OCI-LY3 (cell line): ENCODE measurements around the gene TMEM11.

Experiments
- H2AFZ ChIP-seq: fragments of 200-600, 300-600 bp; shearing (Covaris generic); 2 replicates; pipeline ENCODE4 v1.6.0; 2014; ENCODE audit warnings: antibody characterized with exemption, low read depth, low read length
- H3K27ac ChIP-seq: fragments of 200-600, 300-600 bp; sonication (generic); 2 replicates; pipeline ENCODE4 v1.5.1; 2014; ENCODE audit warnings: mild to moderate bottlenecking, low read length, moderate library complexity, mixed read lengths
- H3K27me3 ChIP-seq: fragments of 200-600, 300-600 bp; sonication (generic); 2 replicates; pipeline ENCODE4 v1.6.1; 2014; ENCODE audit warnings: low read depth, low read length, mixed read lengths
- H3K36me3 ChIP-seq: fragments of 200-600, 300-600 bp; sonication (generic); replicated peaks from 2 replicates; pipeline ENCODE3; 2014; ENCODE audit warnings: low read depth, low read length, mixed read lengths
- H3K4me1 ChIP-seq: fragments of 300-600, 200-600 bp; sonication (generic); 2 replicates; pipeline ENCODE4 v1.6.1; 2014; ENCODE audit warnings: low read length, mixed read lengths
- H3K4me2 ChIP-seq: fragments of 200-600, 300-600 bp; sonication (generic); 2 replicates; pipeline ENCODE4 v1.6.1; 2014; ENCODE audit warnings: low read length, mixed read lengths
- H3K4me3 ChIP-seq: fragments of 300-600, 200-600 bp; sonication (generic); 2 replicates; pipeline ENCODE4 v1.5.1; 2014; ENCODE audit warnings: antibody characterized with exemption, mild to moderate bottlenecking, low read length, moderate library complexity
- H3K79me2 ChIP-seq: fragments of 300-600, 200-600 bp; shearing (Covaris generic); 2 replicates; pipeline ENCODE4 v1.6.1; 2014; ENCODE audit warnings: mild to moderate bottlenecking, low read length, mixed read lengths
- H3K9ac ChIP-seq: fragments of 300-600, 200-600 bp; shearing (Covaris generic); 2 replicates; pipeline ENCODE4 v1.6.0; 2014; ENCODE audit warnings: mild to moderate bottlenecking, low read length, moderate library complexity
- H3K9me3 ChIP-seq: fragments of 200-600, 300-600 bp; shearing (Covaris generic); 2 replicates; pipeline ENCODE4 v1.6.1; 2014; ENCODE audit warnings: low read length, mixed read lengths; ENCODE audit not compliant: insufficient read depth
- H4K20me1 ChIP-seq: fragments of 200-600, 300-600 bp; sonication (generic); 2 replicates; pipeline ENCODE4 v1.6.1; 2016; ENCODE audit warnings: low read length, mixed read lengths; ENCODE audit not compliant: insufficient read depth
- EZH2phosphoT487 ChIP-seq: fragments of 200-600 bp; shearing (Covaris generic); IDR thresholded peaks from 2 replicates; pipeline ENCODE4 v1.6.1; 2018; ENCODE audit warnings: antibody characterized with exemption, mixed run types, low read depth
- TF ChIP-seq, protein P1 (sequence below): fragments of 200-600, 300-600 bp; sonication (generic); IDR thresholded peaks from 2 replicates; pipeline ENCODE4 v1.5.1; 2014; ENCODE audit warnings: antibody characterized with exemption, low read length, low read depth

TMEM11 gene

DNA sequence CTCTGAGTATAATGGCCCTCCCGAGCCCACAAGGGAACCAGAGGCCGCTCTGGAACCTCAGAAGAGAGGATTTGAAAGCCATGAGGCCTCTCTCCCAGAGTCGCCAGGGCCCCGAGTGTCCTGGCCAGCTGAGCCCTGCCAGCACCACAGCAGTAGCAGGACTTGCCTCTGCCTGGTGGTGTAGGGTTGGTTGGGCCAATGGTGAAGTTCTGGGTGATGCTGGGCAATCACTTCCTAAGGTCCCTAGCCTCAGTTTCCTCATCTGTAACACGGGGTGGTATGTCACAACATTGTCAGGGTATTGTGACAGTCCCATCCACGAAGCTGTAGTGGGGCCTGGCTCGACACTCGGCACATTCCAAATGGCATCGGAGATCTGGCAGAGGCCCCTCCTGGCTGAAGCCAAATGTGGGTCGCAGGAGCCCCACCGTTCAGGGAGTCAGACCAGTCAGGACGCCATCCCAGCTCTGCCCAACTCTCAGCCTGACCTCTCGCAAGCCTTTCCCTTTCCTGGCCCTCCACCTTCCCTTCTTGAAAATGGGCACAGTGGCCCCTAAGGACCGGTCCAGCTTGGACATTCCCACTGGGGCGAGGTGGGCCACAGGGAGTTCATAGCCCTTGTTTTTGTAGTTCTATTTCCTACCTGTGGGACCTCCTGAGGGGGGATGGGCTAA lies 37.5 kb upstream of the TMEM11 start:
- H2AFZ ChIP-seq, result no peak overlapping the region
- no peak overlapping the region for H3K4me2 ChIP-seq
- no peak overlapping the region for H3K9ac ChIP-seq
- H3K27me3 ChIP-seq, result no peaks in the 10 kb centered on the region
- no peaks in the 10 kb centered on the region for H3K4me1 ChIP-seq
- no peaks in the 10 kb centered on the region for H4K20me1 ChIP-seq
- H3K9me3 ChIP-seq, result no peaks in the 10 kb centered on the region
- TF ChIP-seq, protein P1, sequence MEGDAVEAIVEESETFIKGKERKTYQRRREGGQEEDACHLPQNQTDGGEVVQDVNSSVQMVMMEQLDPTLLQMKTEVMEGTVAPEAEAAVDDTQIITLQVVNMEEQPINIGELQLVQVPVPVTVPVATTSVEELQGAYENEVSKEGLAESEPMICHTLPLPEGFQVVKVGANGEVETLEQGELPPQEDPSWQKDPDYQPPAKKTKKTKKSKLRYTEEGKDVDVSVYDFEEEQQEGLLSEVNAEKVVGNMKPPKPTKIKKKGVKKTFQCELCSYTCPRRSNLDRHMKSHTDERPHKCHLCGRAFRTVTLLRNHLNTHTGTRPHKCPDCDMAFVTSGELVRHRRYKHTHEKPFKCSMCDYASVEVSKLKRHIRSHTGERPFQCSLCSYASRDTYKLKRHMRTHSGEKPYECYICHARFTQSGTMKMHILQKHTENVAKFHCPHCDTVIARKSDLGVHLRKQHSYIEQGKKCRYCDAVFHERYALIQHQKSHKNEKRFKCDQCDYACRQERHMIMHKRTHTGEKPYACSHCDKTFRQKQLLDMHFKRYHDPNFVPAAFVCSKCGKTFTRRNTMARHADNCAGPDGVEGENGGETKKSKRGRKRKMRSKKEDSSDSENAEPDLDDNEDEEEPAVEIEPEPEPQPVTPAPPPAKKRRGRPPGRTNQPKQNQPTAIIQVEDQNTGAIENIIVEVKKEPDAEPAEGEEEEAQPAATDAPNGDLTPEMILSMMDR, result no peak
- TF ChIP-seq EZH2phosphoT487, result no peak
- H3K4me3 ChIP-seq, result no peak overlapping the region
- no peaks in the 10 kb centered on the region for H3K36me3 ChIP-seq
- H3K79me2 ChIP-seq, result no peaks in the 10 kb centered on the region
- H3K27ac ChIP-seq, result no peak overlapping the region

DNA sequence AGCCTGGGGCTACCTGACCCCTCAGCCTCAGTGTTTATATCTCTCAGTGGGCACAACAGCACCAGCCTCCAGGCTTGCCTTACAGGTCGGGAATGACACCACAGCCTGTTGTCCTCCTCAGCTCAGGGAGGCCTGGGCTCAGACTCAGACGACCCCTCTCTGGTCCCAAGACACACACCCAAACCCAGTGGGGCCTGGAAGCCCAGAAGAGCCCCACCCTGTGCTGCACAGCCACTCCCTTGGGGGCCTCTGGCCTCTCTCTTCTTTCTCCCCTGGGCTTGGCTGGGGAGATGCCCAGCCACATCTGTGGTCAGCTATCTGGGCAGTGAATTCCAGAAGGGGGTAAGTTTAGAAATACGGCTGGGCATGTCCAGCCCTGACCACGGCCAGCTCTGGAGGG lies 36.9 kb upstream of the TMEM11 start:
- no peak for TF ChIP-seq EZH2phosphoT487
- TF ChIP-seq, protein P1, result no peak
- Histone ChIP-seq H3K4me1 (no peaks in the 10 kb centered on the region), H3K27me3 (no peaks in the 10 kb centered on the region), H3K9ac (no peak overlapping the region), H3K27ac (no peak overlapping the region), H3K4me2 (no peak overlapping the region), H3K9me3 (no peaks in the 10 kb centered on the region), H4K20me1 (no peaks in the 10 kb centered on the region), H3K4me3 (no peak overlapping the region), H3K79me2 (no peaks in the 10 kb centered on the region), H2AFZ (no peak overlapping the region), H3K36me3 (no peaks in the 10 kb centered on the region)

DNA sequence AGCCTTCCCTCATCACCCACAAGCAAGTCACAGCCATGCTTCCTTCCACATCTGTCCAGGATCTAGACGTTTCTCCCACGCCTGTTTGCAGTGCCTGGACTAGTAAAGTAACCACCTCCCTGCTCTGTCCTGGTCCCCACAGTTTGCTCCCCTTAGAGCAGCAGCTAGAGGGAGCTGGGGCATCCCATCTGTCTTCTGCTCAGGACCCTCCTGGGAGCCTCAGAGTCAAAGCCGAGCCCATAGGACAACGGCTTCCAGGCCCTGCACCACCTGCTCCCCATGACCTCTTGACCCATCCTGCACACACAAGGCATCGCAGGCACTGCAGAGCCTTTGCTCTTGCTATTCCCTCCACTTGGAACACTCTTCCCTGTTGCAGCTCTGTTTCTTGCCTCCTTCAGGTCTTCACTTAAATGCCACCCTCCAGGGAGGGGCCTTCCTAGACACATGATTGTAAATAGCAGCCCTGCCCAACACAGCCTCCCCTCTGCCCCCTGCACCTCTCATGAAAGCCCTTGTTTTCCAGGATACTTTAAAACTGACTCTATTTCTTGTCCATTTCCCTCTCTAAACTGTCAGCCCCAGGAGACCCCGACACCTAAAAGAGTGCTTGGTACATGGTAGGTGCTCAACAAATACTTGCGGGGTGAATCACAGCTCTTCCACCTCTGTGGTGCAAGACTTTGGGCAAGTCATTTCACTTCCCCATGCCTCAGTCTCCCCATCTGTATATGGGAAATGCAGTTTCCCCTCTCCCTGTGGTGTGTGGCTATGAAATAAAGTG lies 36.2 kb upstream of the TMEM11 start:
- no peaks in the 10 kb centered on the region for H3K9me3 ChIP-seq
- no peak overlapping the region for H3K9ac ChIP-seq
- H2AFZ ChIP-seq, result no peak overlapping the region
- H3K79me2 ChIP-seq, result no peaks in the 10 kb centered on the region
- no peaks in the 10 kb centered on the region for H4K20me1 ChIP-seq
- H3K4me1 ChIP-seq, result no peaks in the 10 kb centered on the region
- no peak overlapping the region for H3K4me3 ChIP-seq
- no peak overlapping the region for H3K27ac ChIP-seq
- no peak for TF ChIP-seq EZH2phosphoT487
- TF ChIP-seq, protein P1, result no peak
- H3K36me3 ChIP-seq, result no peaks in the 10 kb centered on the region
- no peaks in the 10 kb centered on the region for H3K27me3 ChIP-seq
- H3K4me2 ChIP-seq, result no peak overlapping the region

DNA sequence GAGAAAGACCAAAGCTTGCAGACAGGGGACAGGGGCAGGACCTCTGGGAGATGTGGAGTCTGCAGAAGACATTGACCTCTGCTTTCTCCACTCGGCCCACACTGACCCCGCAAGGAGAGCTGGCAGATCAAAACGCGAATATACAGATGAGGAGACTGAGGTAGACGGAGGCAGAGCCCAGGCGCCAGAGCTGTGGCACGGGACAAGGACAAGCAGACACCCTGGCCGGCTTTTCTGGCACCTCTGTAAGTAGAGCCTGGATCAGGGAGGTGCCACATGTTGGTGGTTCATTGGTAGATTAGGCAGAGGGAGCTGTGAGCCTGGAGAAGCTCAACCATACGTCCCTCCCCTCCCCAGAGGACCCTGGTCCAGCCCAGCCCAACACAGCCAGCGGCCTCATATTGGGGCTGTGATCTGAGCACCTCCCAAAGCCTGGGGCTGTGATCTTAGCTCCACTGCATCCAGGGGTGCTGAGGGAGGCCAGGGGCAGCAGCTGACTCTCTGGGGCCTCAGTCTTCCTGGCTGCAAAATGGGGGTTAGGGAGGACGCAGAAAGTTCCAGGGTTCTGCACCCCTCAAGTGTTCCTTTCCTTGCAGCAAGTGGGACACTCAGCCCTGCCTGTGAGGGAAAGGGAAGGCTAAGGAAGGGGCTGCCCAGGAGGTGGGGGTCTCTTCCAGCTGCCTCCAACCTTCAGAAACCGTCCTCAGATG lies 35.3 kb upstream of the TMEM11 start:
- Histone ChIP-seq H3K27ac (no peak overlapping the region), H3K4me2 (no peak overlapping the region), H4K20me1 (no peaks in the 10 kb centered on the region), H3K9ac (no peak overlapping the region), H3K27me3 (no peaks in the 10 kb centered on the region), H3K79me2 (no peaks in the 10 kb centered on the region), H3K9me3 (no peaks in the 10 kb centered on the region), H2AFZ (no peak overlapping the region), H3K36me3 (no peaks in the 10 kb centered on the region), H3K4me3 (no peak overlapping the region), H3K4me1 (no peaks in the 10 kb centered on the region)
- TF ChIP-seq EZH2phosphoT487, result no peak
- TF ChIP-seq, protein P1, result no peak
